ENCODE data around the gene USP22. TPM values are rescaled to one million over a fixed set of nuclear protein-coding genes. Genes with fewer than 3 reads are reported as not detected.

The USP22 gene
- total and polyA plus RNA-seq, 2 donors (not counting 1 experiment from before 2014, with no cell fraction given), result 235 TPM

DNA sequence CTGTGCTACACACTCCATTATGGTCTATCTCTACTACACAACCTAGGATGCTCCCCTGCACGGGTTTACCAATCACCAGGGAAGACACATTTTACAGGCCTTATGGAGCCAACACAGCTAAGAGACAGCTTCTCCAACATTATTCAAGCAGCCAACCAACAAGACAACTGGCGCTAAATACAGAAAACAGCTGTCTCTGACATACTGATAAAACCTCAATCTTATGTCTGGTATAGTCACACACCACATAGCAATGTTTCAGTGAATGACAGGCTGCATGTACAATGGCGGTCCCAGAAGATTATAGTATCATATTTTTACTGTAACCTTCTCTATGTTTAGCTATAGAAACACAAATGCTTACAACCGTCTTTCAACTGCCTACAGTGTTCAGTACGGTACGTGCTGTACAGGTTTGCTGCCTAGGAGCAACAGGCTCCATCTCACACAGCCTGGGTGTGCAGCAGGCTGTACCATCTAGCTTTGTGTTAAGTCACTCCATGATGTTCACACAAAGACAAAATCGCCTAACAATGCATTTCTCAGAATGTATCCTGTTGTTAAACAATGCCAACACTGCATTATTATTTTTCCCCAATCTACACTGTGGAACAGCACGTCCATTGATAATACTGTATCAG, 10.9 kb downstream of the USP22 start:
- no peaks in the 10 kb centered on the region for H3K27me3 ChIP-seq (ENCODE audit: control insufficient read depth, insufficient read depth, low read length)
- H4K20me1 ChIP-seq (ENCODE audit: control insufficient read depth, extremely low read depth, insufficient read depth, low read length), result peaks cover 33% of the 10 kb centered on the region
- peaks cover 9% of the 10 kb centered on the region for H3K36me3 ChIP-seq (ENCODE audit: control insufficient read depth, insufficient read depth, low read length)
- peak in 1 of 2 donors; percentile 34 for DNase-seq (ENCODE audit: low read depth in 2 of 2)
- H3K79me2 ChIP-seq (ENCODE audit: control insufficient read depth, insufficient read depth, low read length), result peaks cover 98% of the 10 kb centered on the region
- peaks cover 29% of the 10 kb centered on the region for H3K4me1 ChIP-seq (ENCODE audit: control insufficient read depth, extremely low read depth, insufficient read depth, low read length)
- TF ChIP-seq CTCF (conservative IDR thresholded peaks at IDR 0.05 in 1 of 2, IDR thresholded peaks at IDR 0.05 in 1 of 2; ENCODE audit: low read depth in 1 of 2, low read length in 2 of 2) (no peak), EZH2 (IDR thresholded peaks at IDR 0.05; ENCODE audit: low read length, missing control alignments) (no peak)
- H3K27ac ChIP-seq (ENCODE audit: insufficient read depth, low read length), result no peak overlapping the region
- H3K4me3 ChIP-seq (replicated peaks in 1 of 4; ENCODE audit: control extremely low read depth in 1 of 4, insufficient read depth in 1 of 4, low read depth in 3 of 4, low read length in 4 of 4), result no peak overlapping the region
- no peak overlapping the region for H3K4me2 ChIP-seq (ENCODE audit: extremely low read depth, insufficient read depth, low read length)
- H3K9ac ChIP-seq (ENCODE audit: insufficient read depth, low read length), result no peak overlapping the region
- H3K9me3 ChIP-seq (ENCODE audit: control insufficient read depth, insufficient read depth, low read depth, low read length), result no peaks in the 10 kb centered on the region
- no peak overlapping the region for H2AFZ ChIP-seq (ENCODE audit: low read length)

DNA sequence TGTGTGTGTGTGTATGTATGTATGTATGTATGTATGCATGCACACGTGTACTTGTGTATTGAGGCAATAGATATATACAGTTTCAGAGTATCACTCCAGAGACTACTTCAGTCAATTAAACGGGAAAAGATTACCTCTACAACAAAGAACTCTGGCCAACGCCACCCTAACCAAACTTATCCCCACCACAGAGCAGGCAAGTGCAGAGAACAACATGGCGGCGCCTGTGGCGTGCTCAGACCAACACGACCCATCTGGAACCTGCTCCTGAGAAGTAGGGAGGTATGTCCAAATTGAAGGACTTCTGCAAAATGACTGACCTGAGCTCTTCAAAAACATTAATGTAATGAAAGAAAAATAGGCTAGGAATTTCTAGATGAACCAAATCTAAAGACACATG, 12.4 kb downstream of the USP22 start:
- Histone ChIP-seq H3K9ac (ENCODE audit: insufficient read depth, low read length) (no peak overlapping the region), H4K20me1 (ENCODE audit: control insufficient read depth, extremely low read depth, insufficient read depth, low read length) (peaks cover 24% of the 10 kb centered on the region), H3K4me3 (replicated peaks in 1 of 4; ENCODE audit: control extremely low read depth in 1 of 4, insufficient read depth in 1 of 4, low read depth in 3 of 4, low read length in 4 of 4) (no peak overlapping the region), H3K79me2 (ENCODE audit: control insufficient read depth, insufficient read depth, low read length) (peaks cover 100% of the 10 kb centered on the region), H2AFZ (ENCODE audit: low read length) (no peak overlapping the region), H3K27ac (ENCODE audit: insufficient read depth, low read length) (no peak overlapping the region), H3K27me3 (ENCODE audit: control insufficient read depth, insufficient read depth, low read length) (no peaks in the 10 kb centered on the region), H3K36me3 (ENCODE audit: control insufficient read depth, insufficient read depth, low read length) (peaks cover 12% of the 10 kb centered on the region), H3K4me2 (ENCODE audit: extremely low read depth, insufficient read depth, low read length) (no peak overlapping the region), H3K4me1 (ENCODE audit: control insufficient read depth, extremely low read depth, insufficient read depth, low read length) (peaks cover 28% of the 10 kb centered on the region), H3K9me3 (ENCODE audit: control insufficient read depth, insufficient read depth, low read depth, low read length) (no peaks in the 10 kb centered on the region)
- DNase-seq (ENCODE audit: low read depth in 2 of 2), result no peak
- TF ChIP-seq EZH2 (IDR thresholded peaks at IDR 0.05; ENCODE audit: low read length, missing control alignments) (no peak), CTCF (conservative IDR thresholded peaks at IDR 0.05 in 1 of 2, IDR thresholded peaks at IDR 0.05 in 1 of 2; ENCODE audit: low read depth in 1 of 2, low read length in 2 of 2) (no peak)

DNA sequence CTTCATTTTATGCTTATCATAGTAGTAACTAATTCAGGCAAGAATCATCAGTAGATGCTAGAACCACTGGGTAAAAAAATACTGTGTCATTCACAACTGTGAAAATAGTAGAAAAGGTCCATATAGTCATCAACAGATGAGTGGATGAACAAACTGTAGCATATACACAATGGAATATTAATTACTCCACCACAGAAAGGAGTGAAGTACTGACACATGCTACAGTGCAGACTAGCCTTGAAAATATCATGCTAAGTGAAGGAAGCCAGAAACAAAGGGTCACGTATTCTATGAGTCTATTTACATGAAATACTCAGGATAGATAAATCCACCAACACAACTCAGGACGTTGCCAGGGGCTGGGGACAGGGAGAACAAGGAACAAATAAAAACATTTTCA, 13.3 kb downstream of the USP22 start:
- Histone ChIP-seq H3K4me2 (ENCODE audit: extremely low read depth, insufficient read depth, low read length) (peak overlapping the region; percentile 29), H3K4me3 (replicated peaks in 1 of 4; ENCODE audit: control extremely low read depth in 1 of 4, insufficient read depth in 1 of 4, low read depth in 3 of 4, low read length in 4 of 4) (no peak overlapping the region), H3K9me3 (ENCODE audit: control insufficient read depth, insufficient read depth, low read depth, low read length) (no peaks in the 10 kb centered on the region), H4K20me1 (ENCODE audit: control insufficient read depth, extremely low read depth, insufficient read depth, low read length) (peaks cover 22% of the 10 kb centered on the region), H3K36me3 (ENCODE audit: control insufficient read depth, insufficient read depth, low read length) (peaks cover 16% of the 10 kb centered on the region), H3K79me2 (ENCODE audit: control insufficient read depth, insufficient read depth, low read length) (peaks cover 100% of the 10 kb centered on the region), H3K27me3 (ENCODE audit: control insufficient read depth, insufficient read depth, low read length) (no peaks in the 10 kb centered on the region), H2AFZ (ENCODE audit: low read length) (no peak overlapping the region), H3K9ac (ENCODE audit: insufficient read depth, low read length) (no peak overlapping the region), H3K27ac (ENCODE audit: insufficient read depth, low read length) (no peak overlapping the region), H3K4me1 (ENCODE audit: control insufficient read depth, extremely low read depth, insufficient read depth, low read length) (peaks cover 24% of the 10 kb centered on the region)
- no peak for TF ChIP-seq EZH2 (IDR thresholded peaks at IDR 0.05; ENCODE audit: low read length, missing control alignments)
- no peak for TF ChIP-seq CTCF (conservative IDR thresholded peaks at IDR 0.05 in 1 of 2, IDR thresholded peaks at IDR 0.05 in 1 of 2; ENCODE audit: low read depth in 1 of 2, low read length in 2 of 2)
- no peak for DNase-seq (ENCODE audit: low read depth in 2 of 2)
